ENCODE results near the gene NRF1.

GRCh38 chr7:129571201-129571600 lies 40.3 kb upstream of the NRF1 start:
- TF ChIP-seq PKNOX1 (IDR thresholded peaks at IDR 0.05) (no peak), FOXM1 (IDR thresholded peaks at IDR 0.05; ENCODE audit: borderline replicate concordance) (no peak), TARDBP (IDR thresholded peaks at IDR 0.05) (no peak), SP1 (IDR thresholded peaks at IDR 0.05) (no peak), ARNT (IDR thresholded peaks at IDR 0.05) (no peak), FOXK2 (IDR thresholded peaks at IDR 0.05) (no peak)

All from HEK293T (cell line).